Measurements from ENCODE around the gene ZHX3.

ZHX3 gene

GRCh38 chr20:41234546-41234945, 83.0 kb downstream of the ZHX3 start:
- TF ChIP-seq TAF1 (IDR thresholded peaks at IDR 0.05; ENCODE audit: low read depth, low read length), result no peak
- TF ChIP-seq PAX5 (IDR thresholded peaks at IDR 0.05; ENCODE audit: insufficient read depth, low read length, severe bottlenecking), result no peak
- DNase-seq (ENCODE audit: insufficient read length, low spot score), result no peak
- no peak for FAIRE-seq

- DNase-seq (ENCODE audit: insufficient read length, low spot score) (no peak), FAIRE-seq (no peak)
- TF ChIP-seq SPI1 (IDR thresholded peaks at IDR 0.05; ENCODE audit: low read depth, low read length) (no peak), TAF1 (IDR thresholded peaks at IDR 0.05; ENCODE audit: low read depth, low read length) (no peak), POU2F2 (IDR thresholded peaks at IDR 0.05; ENCODE audit: low read depth, low read length) (no peak)
These were observed 83.5 kb downstream of the ZHX3 start for GRCh38 chr20:41234041-41234440.

- no peak for TF ChIP-seq PAX5 (IDR thresholded peaks at IDR 0.05; ENCODE audit: insufficient read depth, low read length, severe bottlenecking)
- no peak for TF ChIP-seq POLR2A (IDR thresholded peaks at IDR 0.05; ENCODE audit: low read depth, low read length)
- no peak for TF ChIP-seq POLR2AphosphoS5 (IDR thresholded peaks at IDR 0.05; ENCODE audit: low read depth, low read length)
- DNase-seq (ENCODE audit: insufficient read length, low spot score) (no peak), FAIRE-seq (no peak)
These were observed 84.3 kb downstream of the ZHX3 start for GRCh38 chr20:41232973-41233926.

GRCh38 chr20:41231136-41231535, 86.4 kb downstream of the ZHX3 start:
- no peak for DNase-seq (ENCODE audit: insufficient read length, low spot score)
- no peak for FAIRE-seq
- TF ChIP-seq SPI1 (IDR thresholded peaks at IDR 0.05; ENCODE audit: low read depth, low read length), result no peak
- TF ChIP-seq TAF1 (IDR thresholded peaks at IDR 0.05; ENCODE audit: low read depth, low read length), result no peak
- TF ChIP-seq POLR2AphosphoS5 (IDR thresholded peaks at IDR 0.05; ENCODE audit: low read depth, low read length), result no peak
- no peak for TF ChIP-seq PAX5 (IDR thresholded peaks at IDR 0.05; ENCODE audit: insufficient read depth, low read length, severe bottlenecking)
- TF ChIP-seq POU2F2 (IDR thresholded peaks at IDR 0.05; ENCODE audit: low read depth, low read length), result no peak
- TF ChIP-seq POLR2A (IDR thresholded peaks at IDR 0.05; ENCODE audit: low read depth, low read length), result no peak

GRCh38 chr20:41230136-41230535, 87.4 kb downstream of the ZHX3 start:
- TF ChIP-seq POU2F2 (IDR thresholded peaks at IDR 0.05; ENCODE audit: low read depth, low read length), result no peak
- no peak for TF ChIP-seq TAF1 (IDR thresholded peaks at IDR 0.05; ENCODE audit: low read depth, low read length)
- no peak for TF ChIP-seq POLR2A (IDR thresholded peaks at IDR 0.05; ENCODE audit: low read depth, low read length)
- no peak for TF ChIP-seq POLR2AphosphoS5 (IDR thresholded peaks at IDR 0.05; ENCODE audit: low read depth, low read length)
- no peak for TF ChIP-seq SPI1 (IDR thresholded peaks at IDR 0.05; ENCODE audit: low read depth, low read length)
- no peak for TF ChIP-seq PAX5 (IDR thresholded peaks at IDR 0.05; ENCODE audit: insufficient read depth, low read length, severe bottlenecking)
- no peak for FAIRE-seq
- no peak for DNase-seq (ENCODE audit: insufficient read length, low spot score)

GRCh38 chr20:41229259-41229658, 88.3 kb downstream of the ZHX3 start:
- FAIRE-seq (no peak), DNase-seq (ENCODE audit: insufficient read length, low spot score) (no peak)
- TF ChIP-seq POU2F2 (IDR thresholded peaks at IDR 0.05; ENCODE audit: low read depth, low read length), result no peak

GRCh38 chr20:41228858-41229257, 88.7 kb downstream of the ZHX3 start:
- DNase-seq (ENCODE audit: insufficient read length, low spot score), result no peak
- TF ChIP-seq POLR2AphosphoS5 (IDR thresholded peaks at IDR 0.05; ENCODE audit: low read depth, low read length) (no peak), TAF1 (IDR thresholded peaks at IDR 0.05; ENCODE audit: low read depth, low read length) (no peak), POLR2A (IDR thresholded peaks at IDR 0.05; ENCODE audit: low read depth, low read length) (no peak), PAX5 (IDR thresholded peaks at IDR 0.05; ENCODE audit: insufficient read depth, low read length, severe bottlenecking) (no peak), SPI1 (IDR thresholded peaks at IDR 0.05; ENCODE audit: low read depth, low read length) (no peak), POU2F2 (IDR thresholded peaks at IDR 0.05; ENCODE audit: low read depth, low read length) (no peak)
- no peak for FAIRE-seq

- FAIRE-seq (no peak), DNase-seq (ENCODE audit: insufficient read length, low spot score) (no peak)
- TF ChIP-seq POU2F2 (IDR thresholded peaks at IDR 0.05; ENCODE audit: low read depth, low read length) (no peak), TAF1 (IDR thresholded peaks at IDR 0.05; ENCODE audit: low read depth, low read length) (no peak), PAX5 (IDR thresholded peaks at IDR 0.05; ENCODE audit: insufficient read depth, low read length, severe bottlenecking) (no peak), POLR2AphosphoS5 (IDR thresholded peaks at IDR 0.05; ENCODE audit: low read depth, low read length) (no peak), POLR2A (IDR thresholded peaks at IDR 0.05; ENCODE audit: low read depth, low read length) (no peak), SPI1 (IDR thresholded peaks at IDR 0.05; ENCODE audit: low read depth, low read length) (no peak)
These were observed 91.1 kb downstream of the ZHX3 start for GRCh38 chr20:41226426-41226825.

GRCh38 chr20:41225091-41225490, 92.4 kb downstream of the ZHX3 start:
- DNase-seq (ENCODE audit: insufficient read length, low spot score), result no peak
- no peak for FAIRE-seq

GRCh38 chr20:41224281-41224680, 93.2 kb downstream of the ZHX3 start:
- no peak for TF ChIP-seq POU2F2 (IDR thresholded peaks at IDR 0.05; ENCODE audit: low read depth, low read length)
- no peak for TF ChIP-seq TAF1 (IDR thresholded peaks at IDR 0.05; ENCODE audit: low read depth, low read length)
- TF ChIP-seq POLR2A (IDR thresholded peaks at IDR 0.05; ENCODE audit: low read depth, low read length), result no peak
- TF ChIP-seq SPI1 (IDR thresholded peaks at IDR 0.05; ENCODE audit: low read depth, low read length), result no peak; the same call in 1 of the 2 replicates
- TF ChIP-seq POLR2AphosphoS5 (IDR thresholded peaks at IDR 0.05; ENCODE audit: low read depth, low read length), result no peak
- TF ChIP-seq PAX5 (IDR thresholded peaks at IDR 0.05; ENCODE audit: insufficient read depth, low read length, severe bottlenecking), result no peak
- no peak for DNase-seq (ENCODE audit: insufficient read length, low spot score)
- no peak for FAIRE-seq

More at GRCh38 chr20:41225091-41225490, 92.4 kb downstream of the ZHX3 start:
- TF ChIP-seq SPI1 (IDR thresholded peaks at IDR 0.05; ENCODE audit: low read depth, low read length) (no peak), TAF1 (IDR thresholded peaks at IDR 0.05; ENCODE audit: low read depth, low read length) (no peak), PAX5 (IDR thresholded peaks at IDR 0.05; ENCODE audit: insufficient read depth, low read length, severe bottlenecking) (no peak), POU2F2 (IDR thresholded peaks at IDR 0.05; ENCODE audit: low read depth, low read length) (no peak), POLR2A (IDR thresholded peaks at IDR 0.05; ENCODE audit: low read depth, low read length) (no peak), POLR2AphosphoS5 (IDR thresholded peaks at IDR 0.05; ENCODE audit: low read depth, low read length) (no peak)

Measured in GM12891 (cell line).